Measurements from ENCODE around the gene OTUD5.

The OTUD5 gene

DNA sequence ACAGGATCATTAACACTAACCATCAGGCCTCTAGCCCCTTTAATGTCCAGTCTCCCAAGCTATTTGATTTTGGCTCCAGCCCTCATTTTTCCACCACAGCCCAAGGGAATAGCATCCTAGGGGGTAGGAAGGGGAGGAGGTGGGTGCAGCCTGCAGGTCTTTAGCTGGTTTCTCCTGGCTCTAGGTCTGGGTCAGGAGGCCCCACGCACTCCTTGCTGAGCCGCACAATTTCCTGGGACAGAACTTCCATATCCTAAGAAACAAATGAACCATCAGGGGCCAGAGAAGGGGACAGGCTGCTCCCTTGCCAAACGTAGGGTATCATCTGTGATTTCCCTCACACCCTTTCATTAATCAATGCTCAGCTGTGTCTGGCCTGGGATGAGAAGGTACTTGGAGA is 16.6 kb upstream of the OTUD5 start:
- no peak for DNase-seq (ENCODE audit: low read depth)
- no peak overlapping the region for H3K4me3 ChIP-seq (ENCODE audit: low read depth, low read length)
- TF ChIP-seq, protein P1, sequence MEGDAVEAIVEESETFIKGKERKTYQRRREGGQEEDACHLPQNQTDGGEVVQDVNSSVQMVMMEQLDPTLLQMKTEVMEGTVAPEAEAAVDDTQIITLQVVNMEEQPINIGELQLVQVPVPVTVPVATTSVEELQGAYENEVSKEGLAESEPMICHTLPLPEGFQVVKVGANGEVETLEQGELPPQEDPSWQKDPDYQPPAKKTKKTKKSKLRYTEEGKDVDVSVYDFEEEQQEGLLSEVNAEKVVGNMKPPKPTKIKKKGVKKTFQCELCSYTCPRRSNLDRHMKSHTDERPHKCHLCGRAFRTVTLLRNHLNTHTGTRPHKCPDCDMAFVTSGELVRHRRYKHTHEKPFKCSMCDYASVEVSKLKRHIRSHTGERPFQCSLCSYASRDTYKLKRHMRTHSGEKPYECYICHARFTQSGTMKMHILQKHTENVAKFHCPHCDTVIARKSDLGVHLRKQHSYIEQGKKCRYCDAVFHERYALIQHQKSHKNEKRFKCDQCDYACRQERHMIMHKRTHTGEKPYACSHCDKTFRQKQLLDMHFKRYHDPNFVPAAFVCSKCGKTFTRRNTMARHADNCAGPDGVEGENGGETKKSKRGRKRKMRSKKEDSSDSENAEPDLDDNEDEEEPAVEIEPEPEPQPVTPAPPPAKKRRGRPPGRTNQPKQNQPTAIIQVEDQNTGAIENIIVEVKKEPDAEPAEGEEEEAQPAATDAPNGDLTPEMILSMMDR (IDR thresholded peaks at IDR 0.05; ENCODE audit: insufficient read depth, low read depth, low read length, missing control alignments), result no peak

DNA sequence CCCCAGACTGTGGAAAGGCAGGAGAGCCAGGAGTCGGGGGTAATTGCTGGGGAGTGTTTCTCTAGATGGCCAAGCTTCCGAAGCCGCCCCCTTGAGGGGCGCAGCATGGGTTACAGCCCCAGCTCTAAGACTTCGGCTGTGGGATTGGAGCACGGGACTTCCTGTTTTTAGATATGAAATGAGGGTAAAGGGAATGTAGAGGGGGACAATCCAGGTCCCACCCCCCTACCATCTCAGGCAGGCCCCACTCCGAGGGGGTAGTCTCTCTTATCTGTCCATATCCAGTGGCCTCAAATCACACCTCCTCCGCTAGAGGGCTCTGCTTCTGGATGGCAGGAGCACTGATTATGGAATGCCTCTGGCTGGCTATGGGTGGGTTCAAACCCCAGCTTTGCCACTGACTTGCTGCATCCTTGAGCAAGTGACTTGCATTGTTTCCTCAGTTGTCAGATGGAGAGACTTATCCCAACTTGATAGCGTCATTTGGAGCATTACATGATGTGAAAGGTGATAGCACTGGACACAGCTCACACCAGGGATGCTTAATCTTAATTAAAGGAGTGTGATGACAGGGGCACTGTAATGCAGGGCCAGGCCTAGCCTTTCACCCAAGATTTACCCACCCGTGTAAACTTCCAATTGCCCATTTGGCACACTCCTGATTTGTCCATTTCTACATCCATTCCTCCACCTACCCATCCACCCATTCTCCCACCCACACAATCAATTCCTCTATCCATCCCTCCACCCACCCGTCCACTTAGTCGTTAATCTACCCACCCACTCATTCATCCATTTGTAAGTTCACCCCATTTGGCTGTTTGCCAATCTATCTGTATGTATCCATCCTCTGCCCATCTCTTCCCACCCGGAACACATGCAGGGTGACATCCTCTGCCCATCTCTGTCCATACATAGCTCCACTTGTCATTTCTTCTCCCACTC is 15.1 kb upstream of the OTUD5 start:
- peak; percentile 47 for DNase-seq (ENCODE audit: low read depth)
- H3K4me3 ChIP-seq (ENCODE audit: low read depth, low read length), result no peak overlapping the region
- TF ChIP-seq, protein P1 (IDR thresholded peaks at IDR 0.05; ENCODE audit: insufficient read depth, low read depth, low read length, missing control alignments), result peak; percentile 43

DNA sequence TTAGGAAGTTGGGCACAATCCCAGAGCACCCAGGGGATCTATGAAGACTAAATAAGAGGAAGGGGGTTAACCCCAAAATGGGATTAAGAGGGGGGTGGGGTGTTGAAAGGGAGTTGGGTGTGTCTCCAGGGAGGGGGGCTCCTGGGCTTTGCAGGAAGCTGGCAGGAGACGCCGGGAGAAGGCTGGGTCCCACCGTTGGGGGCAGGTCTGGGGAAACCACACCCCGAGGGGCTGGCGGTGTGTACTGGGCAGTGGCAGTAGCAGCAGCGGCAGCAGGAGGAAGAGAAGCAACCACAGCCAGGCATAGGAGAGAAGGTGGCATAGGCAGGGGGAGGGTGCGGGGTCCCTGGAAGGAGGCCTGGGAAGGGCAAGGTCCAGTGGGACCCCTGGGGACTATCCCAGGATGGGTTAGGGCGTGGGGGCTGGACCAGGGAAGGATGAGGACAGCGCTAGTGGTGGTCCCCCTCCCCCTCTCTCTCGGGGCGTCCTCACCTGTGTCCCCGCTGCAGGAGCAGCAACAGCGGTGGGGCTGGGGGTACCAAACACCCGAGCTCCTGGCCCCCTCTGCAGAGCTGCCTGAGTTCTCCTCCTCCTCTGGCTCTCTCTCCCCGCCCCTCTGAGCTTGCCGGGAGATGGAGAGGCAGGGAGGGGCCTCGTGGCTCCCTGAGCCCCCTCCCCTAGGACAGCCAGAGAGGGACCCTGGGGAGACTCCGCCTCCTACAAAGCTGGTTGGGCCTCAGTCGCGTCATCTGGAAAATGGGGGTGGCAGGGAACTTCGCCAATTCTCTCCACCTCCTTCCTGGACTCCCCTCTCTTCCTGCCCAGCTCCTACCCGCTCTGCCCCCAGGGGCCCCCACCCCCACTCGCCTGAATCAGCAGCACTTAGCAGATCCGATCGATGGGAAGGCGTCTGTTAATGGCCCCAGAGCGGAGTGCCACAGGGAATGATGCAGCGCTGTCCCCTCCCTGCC is 14.1 kb upstream of the OTUD5 start, which contains the start of gene KCND1:
TSS of gene KCND1 (minus strand) at position 596 of the 971 bp plus-strand sequence. CDS start 1,573 bp downstream, outside the sequence.
- H3K4me3 ChIP-seq (ENCODE audit: low read depth, low read length), result no peak within 1 kb of the TSS
- no peak for DNase-seq (ENCODE audit: low read depth)
- TF ChIP-seq, protein P1 (IDR thresholded peaks at IDR 0.05; ENCODE audit: insufficient read depth, low read depth, low read length, missing control alignments), result no peak

GRCh38 chrX:48969471-48969870 is 12.1 kb upstream of the OTUD5 start:
- no peak for DNase-seq (ENCODE audit: low read depth)
- TF ChIP-seq, protein P1 (IDR thresholded peaks at IDR 0.05; ENCODE audit: insufficient read depth, low read depth, low read length, missing control alignments), result no peak
- no peak overlapping the region for H3K4me3 ChIP-seq (ENCODE audit: low read depth, low read length)

- H3K4me3 ChIP-seq (ENCODE audit: low read depth, low read length), result no peak overlapping the region
- TF ChIP-seq, protein P1 (IDR thresholded peaks at IDR 0.05; ENCODE audit: insufficient read depth, low read depth, low read length, missing control alignments), result no peak
- DNase-seq (ENCODE audit: low read depth), result no peak
Measured at GRCh38 chrX:48968377-48968776, 11.0 kb upstream of the OTUD5 start.

DNA sequence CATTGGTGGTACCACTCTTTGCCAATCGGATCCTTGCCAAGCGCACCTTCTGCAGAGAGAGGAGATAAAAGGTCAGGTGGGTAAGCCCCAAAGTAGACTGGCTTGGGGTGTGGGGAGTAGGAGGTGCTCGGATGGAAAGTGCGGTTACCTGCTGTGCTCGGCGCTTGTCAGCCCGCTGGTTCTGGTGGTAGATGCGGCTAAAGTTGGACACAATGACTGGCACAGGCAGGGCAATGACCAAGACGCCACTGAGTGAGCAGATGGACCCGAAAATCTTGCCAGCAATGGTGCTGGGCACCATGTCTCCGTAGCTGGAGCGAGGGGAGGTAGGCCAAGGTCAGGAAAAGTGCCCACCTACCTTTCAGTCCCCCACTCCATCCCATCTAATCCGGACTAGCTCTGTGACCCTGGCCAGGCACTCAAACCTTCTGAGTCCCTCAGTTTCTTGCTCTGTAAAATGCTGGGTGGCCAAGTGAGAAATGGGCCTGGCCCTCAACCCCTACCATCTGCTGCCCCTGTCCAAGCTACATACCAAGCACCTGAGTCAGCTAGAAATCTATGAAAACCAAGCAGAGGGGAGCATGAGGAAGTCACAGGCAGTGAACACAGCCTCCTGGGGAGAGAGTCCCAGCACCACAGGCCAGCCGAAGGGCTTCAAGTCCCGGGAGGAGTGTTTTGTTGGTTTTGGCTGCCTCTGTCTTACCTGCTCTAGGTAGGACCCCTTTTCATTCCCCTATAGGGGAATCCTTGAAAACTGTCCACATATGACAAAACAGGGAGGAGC is 9.6 kb upstream of the OTUD5 start:
- no peak overlapping the region for H3K4me3 ChIP-seq (ENCODE audit: low read depth, low read length)
- TF ChIP-seq, protein P1 (IDR thresholded peaks at IDR 0.05; ENCODE audit: insufficient read depth, low read depth, low read length, missing control alignments), result no peak
- DNase-seq (ENCODE audit: low read depth), result no peak
